Measurements from ENCODE around the gene DENND2A. TPM values are rescaled to one million over a fixed set of nuclear protein-coding genes. Genes with fewer than 3 reads are reported as not detected.
"Not testable (repeated sequence)": the region's sequence is repeated elsewhere in the genome, so short reads cannot be mapped to it uniquely, and the experiment has no call there.

The DENND2A gene
- total RNA-seq, 1 experiment from 2014 or later = 0.49 TPM

DNA sequence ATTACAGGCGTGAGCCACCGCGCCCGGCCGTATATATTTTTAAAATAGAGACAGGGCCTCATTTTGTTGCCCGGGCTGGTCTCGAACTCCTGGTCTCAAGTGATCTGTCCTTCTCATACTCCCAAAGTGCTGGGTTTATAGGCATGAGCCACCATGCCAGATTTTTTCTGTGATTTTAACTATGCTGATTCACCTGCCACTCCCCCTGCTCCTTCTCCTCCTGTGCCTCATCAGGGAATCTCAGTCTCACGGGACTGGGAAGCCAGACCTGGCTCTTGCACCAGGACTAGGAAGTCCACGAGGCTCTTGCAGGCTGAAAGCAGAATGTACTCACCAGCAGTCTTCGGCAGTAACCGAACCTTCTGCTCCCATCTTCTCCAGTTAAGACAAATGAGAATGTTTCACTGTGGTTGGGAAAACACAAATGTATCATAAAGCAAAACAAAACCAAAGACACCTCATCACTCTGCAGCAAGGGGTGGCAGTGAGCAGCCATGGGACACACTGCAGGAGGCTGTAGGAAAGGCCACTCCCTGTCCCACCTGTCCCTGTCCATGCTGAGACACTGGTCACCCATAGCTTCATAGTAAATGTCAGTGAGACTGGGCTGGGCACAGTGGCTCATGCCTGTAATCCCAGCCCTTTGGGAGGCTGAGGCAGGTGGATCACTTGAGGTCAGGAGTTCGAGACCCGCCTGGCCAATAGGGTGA lies 82.6 kb downstream of the DENND2A start:
- intact Hi-C loops (cut with micrococcal nuclease; ENCODE audit: unreplicated experiment) = no loop called here
- no peak for TF ChIP-seq EZH2 (IDR thresholded peaks at IDR 0.05; ENCODE audit: borderline replicate concordance, low read depth, low read length, poor library complexity, severe bottlenecking)
- TF ChIP-seq, protein P1, sequence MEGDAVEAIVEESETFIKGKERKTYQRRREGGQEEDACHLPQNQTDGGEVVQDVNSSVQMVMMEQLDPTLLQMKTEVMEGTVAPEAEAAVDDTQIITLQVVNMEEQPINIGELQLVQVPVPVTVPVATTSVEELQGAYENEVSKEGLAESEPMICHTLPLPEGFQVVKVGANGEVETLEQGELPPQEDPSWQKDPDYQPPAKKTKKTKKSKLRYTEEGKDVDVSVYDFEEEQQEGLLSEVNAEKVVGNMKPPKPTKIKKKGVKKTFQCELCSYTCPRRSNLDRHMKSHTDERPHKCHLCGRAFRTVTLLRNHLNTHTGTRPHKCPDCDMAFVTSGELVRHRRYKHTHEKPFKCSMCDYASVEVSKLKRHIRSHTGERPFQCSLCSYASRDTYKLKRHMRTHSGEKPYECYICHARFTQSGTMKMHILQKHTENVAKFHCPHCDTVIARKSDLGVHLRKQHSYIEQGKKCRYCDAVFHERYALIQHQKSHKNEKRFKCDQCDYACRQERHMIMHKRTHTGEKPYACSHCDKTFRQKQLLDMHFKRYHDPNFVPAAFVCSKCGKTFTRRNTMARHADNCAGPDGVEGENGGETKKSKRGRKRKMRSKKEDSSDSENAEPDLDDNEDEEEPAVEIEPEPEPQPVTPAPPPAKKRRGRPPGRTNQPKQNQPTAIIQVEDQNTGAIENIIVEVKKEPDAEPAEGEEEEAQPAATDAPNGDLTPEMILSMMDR (conservative IDR thresholded peaks at IDR 0.05; ENCODE audit: low read depth, low read length) = no peak
- CTCF ChIA-PET = no interaction called here

DNA sequence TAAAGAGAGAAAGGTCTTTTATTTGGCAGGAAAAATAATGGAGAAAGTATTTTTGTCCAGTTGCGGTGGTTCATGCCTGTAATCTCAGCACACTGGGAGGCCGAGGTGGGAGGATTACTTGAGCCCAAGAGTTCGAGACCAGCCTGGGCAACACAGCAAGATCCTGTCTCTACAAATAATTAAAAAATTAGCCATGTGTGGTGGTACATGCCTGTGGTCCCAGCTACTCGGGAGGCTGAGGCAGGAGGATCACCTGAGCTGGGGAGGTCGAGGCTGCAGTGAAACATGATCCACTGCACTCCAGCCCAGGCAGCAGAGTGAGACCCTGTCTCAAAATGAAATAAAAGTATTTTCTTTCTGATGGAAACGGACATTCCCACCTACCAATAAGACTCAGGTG lies 83.5 kb downstream of the DENND2A start:
- H3K27me3 ChIP-seq (replicated peaks; ENCODE audit: insufficient read depth, low read depth, low read length, poor library complexity) = no peaks in the 10 kb centered on the region
- no peaks in the 10 kb centered on the region for H3K36me3 ChIP-seq (ENCODE audit: insufficient read depth, low read length, poor library complexity, severe bottlenecking)
- no peaks in the 10 kb centered on the region for H3K4me1 ChIP-seq (ENCODE audit: insufficient read depth, low read length, poor library complexity, severe bottlenecking)
- POLR2A ChIA-PET (ENCODE audit: low non-redundant PET) = no interaction called here
- no TSS peak for BruUV-seq (replicated peaks)
- no peak for DNase-seq (ENCODE audit: low spot score)
- H3K27ac ChIP-seq (ENCODE audit: low read depth, low read length, poor library complexity, severe bottlenecking) = no peak overlapping the region
- TF ChIP-seq, protein P1 (conservative IDR thresholded peaks at IDR 0.05; ENCODE audit: low read depth, low read length) = no peak
- TF ChIP-seq EZH2 (IDR thresholded peaks at IDR 0.05; ENCODE audit: borderline replicate concordance, low read depth, low read length, poor library complexity, severe bottlenecking) = no peak
- intact Hi-C loops (cut with micrococcal nuclease; ENCODE audit: unreplicated experiment) = no loop called here
- no peaks in the 10 kb centered on the region for H3K9me3 ChIP-seq (ENCODE audit: low read depth, low read length, poor library complexity, severe bottlenecking)
- no peak overlapping the region for H3K4me3 ChIP-seq (ENCODE audit: low read depth, low read length, poor library complexity, severe bottlenecking)
- CTCF ChIA-PET = no interaction called here

More for the DNA sequence above, 82.6 kb downstream of the DENND2A start:
- POLR2A ChIA-PET (ENCODE audit: low non-redundant PET) = no interaction called here
- no peaks in the 10 kb centered on the region for H3K9me3 ChIP-seq (ENCODE audit: low read depth, low read length, poor library complexity, severe bottlenecking)
- no peak overlapping the region for H3K27ac ChIP-seq (ENCODE audit: low read depth, low read length, poor library complexity, severe bottlenecking)
- no peaks in the 10 kb centered on the region for H3K36me3 ChIP-seq (ENCODE audit: insufficient read depth, low read length, poor library complexity, severe bottlenecking)
- H3K4me3 ChIP-seq (ENCODE audit: low read depth, low read length, poor library complexity, severe bottlenecking) = no peak overlapping the region
- H3K4me1 ChIP-seq (ENCODE audit: insufficient read depth, low read length, poor library complexity, severe bottlenecking) = no peaks in the 10 kb centered on the region
- no peak for DNase-seq (ENCODE audit: low spot score)
- no peaks in the 10 kb centered on the region for H3K27me3 ChIP-seq (replicated peaks; ENCODE audit: insufficient read depth, low read depth, low read length, poor library complexity)
- BruUV-seq (replicated peaks) = no TSS peak

- BruUV-seq (replicated peaks); H3K27ac ChIP-seq (ENCODE audit: low read depth, low read length, poor library complexity, severe bottlenecking); DNase-seq (ENCODE audit: low spot score); CTCF ChIA-PET; intact Hi-C loops (cut with micrococcal nuclease; ENCODE audit: unreplicated experiment); H3K9me3 ChIP-seq (ENCODE audit: low read depth, low read length, poor library complexity, severe bottlenecking); POLR2A ChIA-PET (ENCODE audit: low non-redundant PET); H3K27me3 ChIP-seq (replicated peaks; ENCODE audit: insufficient read depth, low read depth, low read length, poor library complexity); H3K36me3 ChIP-seq (ENCODE audit: insufficient read depth, low read length, poor library complexity, severe bottlenecking); H3K4me1 ChIP-seq (ENCODE audit: insufficient read depth, low read length, poor library complexity, severe bottlenecking); H3K4me3 ChIP-seq (ENCODE audit: low read depth, low read length, poor library complexity, severe bottlenecking): not testable (repeated sequence)
Measured at GRCh38 chr7:140553236-140553635, 87.4 kb downstream of the DENND2A start.

GRCh38 chr7:140552240-140552679 lies 88.4 kb downstream of the DENND2A start:
- intact Hi-C loops (cut with micrococcal nuclease; ENCODE audit: unreplicated experiment) = no loop called here
- Histone ChIP-seq H3K4me3 (ENCODE audit: low read depth, low read length, poor library complexity, severe bottlenecking) (no peak overlapping the region), H3K27me3 (replicated peaks; ENCODE audit: insufficient read depth, low read depth, low read length, poor library complexity) (no peaks in the 10 kb centered on the region), H3K9me3 (ENCODE audit: low read depth, low read length, poor library complexity, severe bottlenecking) (no peaks in the 10 kb centered on the region), H3K36me3 (ENCODE audit: insufficient read depth, low read length, poor library complexity, severe bottlenecking) (no peaks in the 10 kb centered on the region), H3K4me1 (ENCODE audit: insufficient read depth, low read length, poor library complexity, severe bottlenecking) (no peaks in the 10 kb centered on the region), H3K27ac (ENCODE audit: low read depth, low read length, poor library complexity, severe bottlenecking) (no peak overlapping the region)
- BruUV-seq (replicated peaks) = no TSS peak
- ChIA-PET CTCF (no interaction called here), POLR2A (ENCODE audit: low non-redundant PET) (no interaction called here)
- DNase-seq (ENCODE audit: low spot score) = no peak
- TF ChIP-seq, protein P1 (conservative IDR thresholded peaks at IDR 0.05; ENCODE audit: low read depth, low read length) = no peak
- no peak for TF ChIP-seq EZH2 (IDR thresholded peaks at IDR 0.05; ENCODE audit: borderline replicate concordance, low read depth, low read length, poor library complexity, severe bottlenecking)
